GM21825 (cell line): ENCODE results near the gene RPL7L1.
"Not testable (repeated sequence)": the region's sequence is repeated elsewhere in the genome, so short reads cannot be mapped to it uniquely, and the experiment has no call there.

ENCODE experiments used
- ATAC-seq: cut with Tn5 transposase; IDR thresholded peaks from one replicate; pipeline ENCODE4 v1.9.1; 2021; ENCODE audit warnings: mild to moderate bottlenecking, moderate library complexity; ENCODE audit not compliant: unreplicated experiment

RPL7L1 gene

DNA sequence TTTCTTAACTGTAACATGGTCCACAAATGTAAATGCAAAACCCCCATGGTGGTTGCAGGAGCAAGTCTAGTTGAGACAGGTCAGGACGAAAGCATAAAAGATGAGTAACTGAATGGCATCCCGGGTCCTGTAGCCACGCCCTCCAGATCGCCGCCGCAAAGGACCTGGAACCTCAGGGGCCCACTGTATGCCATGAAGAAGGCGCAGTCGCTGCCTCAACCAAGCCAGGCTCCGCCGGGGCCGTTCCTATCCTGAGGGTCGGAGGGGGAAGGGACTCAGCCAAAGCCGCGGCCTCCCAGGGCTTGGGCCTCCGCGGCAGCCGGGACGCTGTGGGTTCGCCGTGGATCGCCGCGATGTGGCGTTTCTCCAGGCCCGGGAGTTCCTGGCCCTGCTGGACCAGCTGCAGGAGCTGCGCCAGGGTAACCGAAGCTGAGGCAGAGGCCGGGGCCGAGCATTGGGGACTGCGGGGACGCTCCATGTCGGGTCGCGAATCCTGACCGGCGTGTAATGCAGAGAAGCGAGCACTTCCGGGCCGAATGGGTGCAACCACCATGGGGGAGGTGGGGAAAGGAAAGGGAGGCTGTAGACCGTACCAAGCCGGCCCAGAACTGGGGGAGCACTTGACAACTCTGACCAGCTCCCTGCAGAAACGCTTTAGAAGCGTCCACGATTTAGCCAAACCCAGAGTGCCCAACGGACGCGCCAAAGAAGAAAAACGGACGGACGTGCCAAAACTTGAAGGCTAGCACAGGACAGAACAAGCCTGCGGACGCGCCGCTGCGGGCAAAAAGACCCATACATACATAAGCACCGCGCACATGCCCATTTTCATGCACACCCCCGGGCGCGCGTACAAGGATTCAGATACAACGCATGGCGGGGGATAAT lies 11.1 kb downstream of the RPL7L1 start:
- peak; percentile 91 for ATAC-seq

DNA sequence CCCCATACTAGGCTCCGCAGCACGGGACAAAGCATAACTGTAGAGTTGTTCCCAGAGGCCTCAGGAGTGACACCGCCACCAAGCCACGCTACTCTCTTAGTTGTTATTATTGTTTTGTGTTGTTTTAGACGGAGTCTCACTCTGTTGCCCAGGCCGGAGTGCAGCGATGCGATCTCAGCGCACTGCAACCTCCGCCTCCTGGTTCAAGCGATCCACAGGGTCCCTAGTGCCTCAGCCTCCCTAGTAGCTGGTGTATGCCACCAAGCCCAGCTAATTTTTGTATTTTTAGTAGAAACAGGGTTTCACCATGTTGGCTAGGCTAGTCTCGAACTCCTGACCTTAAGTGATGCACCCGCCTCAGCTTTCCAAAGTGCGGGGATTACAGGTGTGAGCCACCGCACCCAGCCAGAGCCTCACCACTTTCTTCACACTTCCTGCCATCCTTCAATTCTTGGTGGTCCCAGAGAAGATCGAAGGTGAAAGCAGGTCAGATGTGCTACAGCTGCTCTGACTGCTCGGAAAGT lies 11.8 kb downstream of the RPL7L1 start:
- ATAC-seq = no peak

- ATAC-seq = not testable (repeated sequence)
These were observed 14.8 kb downstream of the RPL7L1 start for GRCh38 chr6:42894041-42894828.

GRCh38 chr6:42896178-42896719 lies 16.8 kb downstream of the RPL7L1 start:
- no peak for ATAC-seq

DNA sequence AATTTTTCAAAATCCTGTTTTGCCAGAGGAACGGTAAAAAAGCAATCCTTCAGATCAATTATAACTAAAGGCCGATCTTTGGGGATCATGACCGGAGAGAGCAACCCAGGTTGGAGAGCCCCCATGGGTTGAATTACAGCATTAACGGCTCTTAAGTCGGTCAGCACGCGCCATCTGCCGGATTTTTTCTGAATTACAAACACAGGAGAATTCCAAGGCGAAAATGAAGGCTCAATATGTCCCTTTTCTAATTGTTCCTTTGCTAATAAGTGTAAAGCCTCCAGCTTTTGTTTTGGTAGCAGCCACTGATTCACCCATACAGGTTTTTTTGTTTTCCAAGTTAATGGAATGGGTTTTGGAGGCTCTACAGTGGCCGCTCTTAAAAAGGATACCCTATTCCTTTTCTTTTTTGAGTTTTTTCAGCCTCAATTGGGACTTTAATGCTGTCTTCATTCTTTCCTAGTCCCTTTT lies 19.5 kb downstream of the RPL7L1 start:
- no peak for ATAC-seq

GRCh38 chr6:42899871-42900270 lies 20.5 kb downstream of the RPL7L1 start:
- ATAC-seq = no peak

DNA sequence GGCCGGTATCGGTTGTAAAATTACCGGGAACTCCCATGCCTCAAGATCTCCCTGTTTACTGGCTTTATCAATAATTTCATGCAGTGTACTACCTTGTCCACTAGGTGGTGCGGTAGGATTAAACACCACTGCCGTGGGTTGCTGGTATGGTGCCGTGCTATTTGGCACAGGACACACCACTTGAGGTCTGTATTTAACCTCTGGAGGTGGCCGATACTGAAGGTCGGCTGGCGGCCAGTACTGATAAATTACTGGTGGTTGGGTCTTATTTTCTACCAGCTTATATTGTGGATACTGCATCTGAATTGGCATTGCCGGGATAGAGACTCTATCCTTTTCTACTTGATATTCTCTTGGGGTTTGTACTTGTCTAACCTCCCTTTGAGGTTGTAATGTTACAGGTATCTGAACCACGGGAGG lies 22.1 kb downstream of the RPL7L1 start:
- ATAC-seq = peak; percentile 50

GRCh38 chr6:42902429-42903263 lies 23.2 kb downstream of the RPL7L1 start:
- not testable (repeated sequence) for ATAC-seq

DNA sequence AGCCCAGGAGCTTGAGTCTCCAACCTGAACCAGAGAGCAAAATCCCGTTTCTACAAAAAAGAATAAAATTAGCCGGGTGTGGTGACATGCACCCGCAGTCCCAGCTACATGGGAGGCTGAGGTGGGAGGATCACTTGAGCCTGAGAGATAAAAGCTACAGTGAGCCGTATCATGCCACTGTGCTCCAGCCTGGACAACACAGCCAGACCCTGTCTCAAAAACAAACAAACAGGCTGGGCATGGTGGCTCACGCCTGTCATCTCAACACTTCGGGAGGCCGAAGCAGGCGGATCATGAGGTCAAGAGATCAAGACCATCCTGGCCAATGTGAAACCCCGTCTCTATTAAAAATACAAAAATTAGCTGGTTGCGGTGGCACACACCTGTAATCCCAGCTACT lies 25.1 kb downstream of the RPL7L1 start:
- ATAC-seq = no peak

- no peak for ATAC-seq
These were observed 27.9 kb downstream of the RPL7L1 start for GRCh38 chr6:42907336-42907735.

- no peak for ATAC-seq
These were observed 30.4 kb downstream of the RPL7L1 start for GRCh38 chr6:42909835-42910234.

DNA sequence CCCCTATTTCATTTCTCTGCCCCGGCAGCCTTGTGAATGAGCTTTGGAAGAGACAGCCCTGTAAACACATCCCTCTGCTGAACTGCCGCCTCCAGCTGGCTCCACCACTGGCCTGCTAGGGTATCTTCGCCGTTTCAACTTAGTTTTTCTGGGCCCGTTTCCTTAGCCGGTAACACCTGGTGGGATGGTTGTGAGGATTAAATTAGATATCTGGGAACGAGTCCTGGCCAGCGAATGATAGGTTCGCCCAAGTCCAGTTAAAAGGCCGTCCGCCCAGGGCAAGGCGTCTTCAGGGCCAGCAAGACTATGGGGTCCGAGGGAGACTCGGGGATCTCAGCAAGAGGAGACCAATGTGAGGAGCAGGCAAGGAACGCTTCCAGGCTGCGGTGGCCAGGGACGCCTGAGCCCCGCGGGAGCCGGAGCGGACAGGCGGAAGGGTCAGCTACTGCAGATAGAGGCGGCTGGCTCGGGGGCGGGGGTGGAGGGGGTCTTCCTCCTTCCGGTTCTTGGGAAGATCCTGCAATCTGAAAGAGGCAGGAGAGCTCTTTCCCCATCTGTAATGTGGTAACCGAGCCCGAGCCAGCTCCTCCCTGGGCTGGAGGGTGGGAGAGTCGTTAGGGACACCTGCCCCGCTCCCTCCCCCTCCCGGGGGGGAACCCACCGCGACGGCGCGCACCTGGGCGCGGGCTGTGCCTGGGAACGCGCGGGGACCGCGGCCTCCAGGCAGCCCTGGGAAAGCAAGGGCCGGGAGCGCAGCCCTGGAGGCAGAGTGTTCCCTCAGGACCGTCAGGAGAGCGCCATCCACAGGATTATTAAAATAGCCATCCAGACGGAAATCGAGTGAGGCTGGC lies 32.0 kb downstream of the RPL7L1 start:
- no peak for ATAC-seq

DNA sequence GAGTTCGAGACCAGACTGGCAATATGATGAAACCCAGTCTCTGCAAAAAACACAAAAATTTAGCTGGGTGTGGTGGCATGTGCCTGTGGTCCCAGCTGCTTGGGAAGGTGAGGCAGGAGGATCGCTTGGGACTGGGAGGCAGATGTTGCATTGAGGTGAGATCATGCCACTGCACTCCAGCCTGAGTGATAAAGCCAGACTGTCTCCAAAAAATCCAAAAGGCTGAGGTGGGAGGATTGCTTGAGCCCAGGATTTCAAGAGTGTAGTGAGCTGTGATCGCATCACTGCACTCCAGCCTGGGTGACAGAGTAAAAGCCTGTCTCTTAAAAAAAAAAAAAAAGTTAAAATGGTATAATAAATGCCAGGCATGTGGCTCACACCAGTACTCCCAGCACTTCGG lies 35.1 kb downstream of the RPL7L1 start:
- no peak for ATAC-seq

DNA sequence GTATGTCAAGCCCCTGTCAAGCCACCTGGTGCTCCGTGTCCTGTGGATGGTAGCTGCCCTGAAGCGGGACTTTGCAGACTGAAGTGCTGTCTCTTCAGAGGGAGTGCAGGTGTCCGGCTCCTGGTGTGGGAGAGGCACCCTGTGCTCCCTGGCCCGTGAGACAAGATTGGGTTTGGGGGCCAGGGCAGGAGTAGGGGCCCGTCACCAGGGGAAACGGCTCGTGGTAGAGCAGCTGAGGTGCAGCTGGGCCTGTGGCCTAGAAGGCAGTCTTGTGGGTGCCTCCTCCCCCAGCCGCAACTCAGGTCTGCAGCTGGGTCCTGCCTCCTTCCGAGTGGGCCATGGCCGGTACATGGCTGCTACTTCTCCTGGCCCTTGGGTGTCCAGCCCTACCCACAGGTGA lies 36.3 kb downstream of the RPL7L1 start, which contains the start of gene PTCRA:
PTCRA (plus strand) TSS at position 322 of the 400 bp plus-strand sequence; CDS start at position 339, 17 bp downstream.
- ATAC-seq = no peak

GRCh38 chr6:42916288-42916687 lies 36.9 kb downstream of the RPL7L1 start:
- ATAC-seq = no peak

DNA sequence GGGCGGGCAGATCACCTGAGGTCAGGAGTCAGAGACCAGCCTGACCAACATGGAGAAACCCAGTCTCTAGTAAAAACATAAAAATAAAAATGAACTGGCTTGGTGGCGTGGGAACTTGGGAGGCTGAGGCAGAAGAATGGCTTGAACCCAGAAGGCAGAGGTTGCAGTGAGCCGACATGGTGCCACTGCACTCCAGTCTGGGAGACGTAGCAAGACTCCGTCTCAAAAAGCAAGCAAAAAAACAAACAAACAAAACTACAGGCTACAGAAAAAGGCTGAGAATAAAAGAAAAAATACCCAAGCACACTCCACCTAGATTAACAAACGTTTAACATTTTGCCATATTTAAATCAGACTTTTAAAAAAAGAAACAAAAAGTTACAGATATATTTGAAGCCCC lies 42.4 kb downstream of the RPL7L1 start:
- ATAC-seq = no peak

- no peak for ATAC-seq
These were observed 44.2 kb downstream of the RPL7L1 start for GRCh38 chr6:42923666-42924065.

GRCh38 chr6:42925248-42925857 lies 45.9 kb downstream of the RPL7L1 start:
- ATAC-seq = no peak
